ENCODE results near the gene APCDD1.

Gene APCDD1

DNA sequence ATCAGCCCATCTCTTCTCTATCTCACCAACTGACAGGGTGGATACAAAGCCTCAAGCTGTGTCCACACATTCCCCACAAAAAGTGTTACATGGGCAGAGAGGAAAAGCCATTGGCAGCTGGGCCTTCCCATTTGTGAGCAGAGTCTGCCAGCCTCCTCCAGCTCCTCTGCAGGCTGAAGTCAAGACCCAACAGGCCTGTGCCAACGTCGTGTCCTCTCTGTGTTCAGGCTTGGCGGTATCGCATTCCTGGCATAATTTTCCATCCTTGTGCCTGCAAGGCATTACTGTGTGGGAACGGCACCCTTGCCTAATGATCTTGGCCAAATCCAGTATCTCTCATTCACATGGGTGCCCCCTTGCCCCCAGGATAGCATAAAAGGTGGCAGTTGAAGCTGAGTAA is 41.5 kb upstream of the APCDD1 start:
- no peak for DNase-seq (ENCODE audit: low spot score)
- TF ChIP-seq, protein P1, sequence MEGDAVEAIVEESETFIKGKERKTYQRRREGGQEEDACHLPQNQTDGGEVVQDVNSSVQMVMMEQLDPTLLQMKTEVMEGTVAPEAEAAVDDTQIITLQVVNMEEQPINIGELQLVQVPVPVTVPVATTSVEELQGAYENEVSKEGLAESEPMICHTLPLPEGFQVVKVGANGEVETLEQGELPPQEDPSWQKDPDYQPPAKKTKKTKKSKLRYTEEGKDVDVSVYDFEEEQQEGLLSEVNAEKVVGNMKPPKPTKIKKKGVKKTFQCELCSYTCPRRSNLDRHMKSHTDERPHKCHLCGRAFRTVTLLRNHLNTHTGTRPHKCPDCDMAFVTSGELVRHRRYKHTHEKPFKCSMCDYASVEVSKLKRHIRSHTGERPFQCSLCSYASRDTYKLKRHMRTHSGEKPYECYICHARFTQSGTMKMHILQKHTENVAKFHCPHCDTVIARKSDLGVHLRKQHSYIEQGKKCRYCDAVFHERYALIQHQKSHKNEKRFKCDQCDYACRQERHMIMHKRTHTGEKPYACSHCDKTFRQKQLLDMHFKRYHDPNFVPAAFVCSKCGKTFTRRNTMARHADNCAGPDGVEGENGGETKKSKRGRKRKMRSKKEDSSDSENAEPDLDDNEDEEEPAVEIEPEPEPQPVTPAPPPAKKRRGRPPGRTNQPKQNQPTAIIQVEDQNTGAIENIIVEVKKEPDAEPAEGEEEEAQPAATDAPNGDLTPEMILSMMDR (IDR thresholded peaks at IDR 0.05; ENCODE audit: extremely low read depth, missing control alignments): no peak

DNA sequence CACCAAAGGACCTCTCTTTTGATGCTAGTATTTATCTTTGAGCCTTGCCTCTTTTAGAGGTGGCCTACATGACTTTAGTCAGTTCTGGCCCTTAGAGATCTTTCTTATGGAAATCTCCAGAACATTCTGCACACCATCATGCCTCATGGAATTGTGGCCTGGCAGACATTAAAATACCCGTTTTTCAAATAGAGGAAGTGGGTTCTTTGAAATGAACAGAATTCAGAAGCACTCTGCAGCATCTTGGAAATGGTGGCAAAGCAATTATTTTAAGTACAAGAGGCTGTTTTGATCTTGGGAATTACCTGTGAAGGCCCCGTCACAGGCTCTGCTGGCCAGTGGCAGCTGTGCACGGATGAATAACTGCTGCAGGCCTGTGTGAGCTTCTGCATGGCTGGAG is 40.7 kb upstream of the APCDD1 start:
- TF ChIP-seq, protein P1 (IDR thresholded peaks at IDR 0.05; ENCODE audit: extremely low read depth, missing control alignments): no peak
- DNase-seq (ENCODE audit: low spot score): no peak

DNA sequence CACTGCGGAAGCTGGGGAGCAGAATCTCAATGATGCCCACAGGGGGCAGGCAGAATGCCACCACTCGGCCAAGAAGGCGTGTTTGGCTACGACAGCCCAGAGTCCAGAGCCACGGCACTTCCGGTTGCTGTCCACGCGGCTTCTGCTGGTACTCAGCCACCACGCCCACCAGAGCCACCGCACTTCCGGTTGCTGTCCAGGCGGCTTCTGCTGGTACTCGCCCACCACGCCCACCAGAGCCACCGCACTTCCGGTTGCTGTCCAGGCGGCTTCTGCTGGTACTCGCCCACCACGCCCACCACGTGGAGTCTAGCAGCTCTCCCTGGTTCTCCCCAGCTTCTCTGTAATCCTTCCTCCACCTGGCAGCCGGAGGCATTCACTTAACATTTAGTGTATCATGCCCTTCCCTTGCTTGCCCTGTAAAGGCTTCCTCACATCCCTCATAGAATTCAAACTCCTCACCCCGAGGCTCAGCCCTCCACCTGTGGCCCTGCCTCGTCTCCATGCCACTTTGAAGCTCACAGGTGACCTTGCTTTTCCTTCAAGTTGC is 40.1 kb upstream of the APCDD1 start:
- DNase-seq (ENCODE audit: low spot score): no peak
- TF ChIP-seq, protein P1 (IDR thresholded peaks at IDR 0.05; ENCODE audit: extremely low read depth, missing control alignments): no peak

DNA sequence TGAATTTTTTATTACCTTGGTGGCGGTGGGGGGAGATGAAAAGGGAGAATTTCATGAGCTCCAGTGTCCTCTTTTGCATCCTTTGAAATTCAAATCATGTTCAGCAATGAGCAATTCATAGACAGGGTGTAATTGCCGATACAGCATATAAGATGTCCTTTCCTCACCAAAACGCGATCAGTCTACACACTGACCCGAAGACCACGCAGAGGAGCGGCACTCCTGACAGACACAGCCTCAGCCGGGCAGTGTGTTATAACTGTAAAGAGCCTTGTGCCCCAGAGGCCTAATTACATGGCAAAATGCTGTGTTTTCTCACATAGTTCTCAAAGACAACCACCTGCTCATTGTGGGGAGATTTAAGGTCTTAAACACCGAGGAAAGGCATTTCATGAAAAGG is 38.4 kb upstream of the APCDD1 start:
- no peak for DNase-seq (ENCODE audit: low spot score)

DNA sequence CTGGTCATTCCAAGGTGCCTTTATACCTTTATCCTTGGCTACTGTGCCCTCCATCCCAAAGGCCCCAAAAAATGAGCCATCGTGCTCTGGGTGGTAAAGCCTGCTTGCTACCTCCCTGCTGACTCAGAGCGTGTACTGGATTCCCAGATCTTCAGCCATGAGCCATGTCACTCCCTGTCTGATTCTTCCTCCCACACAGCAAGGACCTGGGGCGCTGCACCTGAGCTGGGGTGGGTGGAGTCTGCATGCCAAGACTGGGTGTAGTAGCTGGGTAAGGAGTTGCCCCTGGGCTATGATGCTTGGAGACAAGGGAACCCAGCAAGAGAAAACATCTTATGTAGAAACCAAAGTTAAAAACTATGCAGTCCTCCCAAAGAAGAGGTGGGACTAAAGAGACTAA is 37.2 kb upstream of the APCDD1 start:
- TF ChIP-seq, protein P1 (IDR thresholded peaks at IDR 0.05; ENCODE audit: extremely low read depth, missing control alignments): no peak
- no peak for DNase-seq (ENCODE audit: low spot score)

More for the DNA sequence above, 38.4 kb upstream of the APCDD1 start:
- TF ChIP-seq, protein P1 (IDR thresholded peaks at IDR 0.05; ENCODE audit: extremely low read depth, missing control alignments): no peak

DNA sequence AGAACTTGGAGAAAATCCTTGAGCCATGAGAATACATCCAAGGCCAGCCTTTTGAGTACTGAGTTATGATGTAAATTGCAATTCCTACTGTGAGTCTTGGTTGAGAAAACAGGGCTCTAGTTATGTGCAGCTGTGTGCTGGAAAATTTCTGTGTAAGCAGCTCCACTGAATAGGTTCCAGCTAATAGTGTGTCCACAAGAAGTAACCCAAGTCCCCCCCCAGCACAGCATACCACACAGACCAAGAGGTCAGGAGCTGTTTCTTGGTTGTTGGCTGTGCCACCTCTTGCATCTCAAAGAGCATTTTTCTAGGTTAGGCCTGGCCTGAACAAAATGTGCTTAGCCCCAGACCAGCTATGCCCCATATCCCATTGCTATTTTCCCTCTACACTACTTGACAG is 36.8 kb upstream of the APCDD1 start:
- TF ChIP-seq, protein P1 (IDR thresholded peaks at IDR 0.05; ENCODE audit: extremely low read depth, missing control alignments): no peak
- DNase-seq (ENCODE audit: low spot score): no peak

DNA sequence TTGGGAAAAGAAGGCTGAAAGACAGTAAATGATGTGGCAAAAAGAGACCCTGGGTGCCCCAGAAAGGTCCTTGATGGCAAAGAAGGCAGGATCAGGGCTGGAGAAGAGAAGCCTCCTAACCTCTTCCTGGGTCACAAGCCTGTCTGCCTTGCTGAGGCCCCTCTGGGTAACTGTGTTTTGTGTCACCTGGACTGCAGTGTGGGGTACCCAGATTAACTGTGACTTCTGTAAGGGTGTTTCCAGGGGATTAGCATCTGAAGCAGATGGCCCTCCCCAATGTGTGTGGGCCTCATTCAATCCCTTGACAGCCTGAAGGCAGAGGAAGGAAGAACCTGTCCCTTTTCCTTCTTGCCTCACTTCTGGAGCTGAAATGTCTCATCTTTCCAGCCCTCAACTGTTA is 35.6 kb upstream of the APCDD1 start:
- TF ChIP-seq, protein P1 (IDR thresholded peaks at IDR 0.05; ENCODE audit: extremely low read depth, missing control alignments): no peak
- DNase-seq (ENCODE audit: low spot score): no peak
